HepG2 (cell line): ENCODE measurements around the gene RNASE13. TPM values are rescaled to one million over a fixed set of nuclear protein-coding genes. Genes with fewer than 3 reads are reported as not detected.
A peak's percentile ranks its signal among the peaks of the same experiment; 100 is the strongest.

Source experiments
- HCFC1 ChIP-seq: fragments of 150-350 bp; IDR thresholded peaks from 2 replicates; pipeline ENCODE4 v1.6.1; 2014; ENCODE audit warnings: low read depth, low read length
- HDAC2 ChIP-seq: sonication (generic); formaldehyde crosslinking; IDR thresholded peaks from 2 replicates; pipeline ENCODE4 v1.4.0; 2020; ENCODE audit warnings: missing genetic modification reagents
- KLF12 ChIP-seq: sonication (generic); formaldehyde crosslinking; IDR thresholded peaks from 2 replicates; pipeline ENCODE4 v1.4.0; 2020; ENCODE audit warnings: missing genetic modification reagents, borderline replicate concordance
- LCORL ChIP-seq, 2 experiments: fragments of 450-650 bp in 1 of 2; sonication (generic) in 1 of 2; formaldehyde crosslinking in 1 of 2; IDR thresholded peaks; 2 replicates each; pipeline versions ENCODE4 v1.5.0 to v1.6.1; 2017 to 2020; ENCODE audit warnings: antibody characterized with exemption in 1 of 2, missing genetic modification reagents in 1 of 2
- NFAT5 ChIP-seq: sonication (generic); formaldehyde crosslinking; IDR thresholded peaks from 2 replicates; pipeline ENCODE4 v1.4.0; 2020; ENCODE audit warnings: missing genetic modification reagents
- PAXIP1 ChIP-seq: sonication (generic); formaldehyde crosslinking; conservative IDR thresholded peaks from 2 replicates; pipeline ENCODE4 v1.4.0; 2020; ENCODE audit warnings: mild to moderate bottlenecking, missing genetic modification reagents, moderate library complexity
- SP5 ChIP-seq: IDR thresholded peaks from 2 replicates; pipeline ENCODE4 v1.6.1; 2016; ENCODE audit warnings: low read depth, borderline replicate concordance
- TEAD2 ChIP-seq: sonication (generic); formaldehyde crosslinking; IDR thresholded peaks from 2 replicates; pipeline ENCODE4 v1.9.0; 2021; ENCODE audit warnings: missing genetic modification reagents
- ZFP36L1 ChIP-seq: sonication (generic); formaldehyde crosslinking; IDR thresholded peaks from 2 replicates; pipeline ENCODE4 v1.8.0; 2022; ENCODE audit warnings: mild to moderate bottlenecking, missing genetic modification reagents, moderate library complexity
- ZNF468 ChIP-seq: sonication (generic); formaldehyde crosslinking; IDR thresholded peaks from 2 replicates; pipeline ENCODE4 v1.8.0; 2022; ENCODE audit warnings: mild to moderate bottlenecking, moderate library complexity, missing genetic modification reagents
- ZNF512 ChIP-seq: sonication (generic); formaldehyde crosslinking; IDR thresholded peaks from 2 replicates; pipeline ENCODE4 v1.4.0; 2020; ENCODE audit warnings: mild to moderate bottlenecking, missing genetic modification reagents
- ZNF672 ChIP-seq: sonication (generic); formaldehyde crosslinking; IDR thresholded peaks from 2 replicates; pipeline ENCODE4 v1.8.1; 2022; ENCODE audit warnings: missing genetic modification reagents
- ZSCAN22 ChIP-seq: sonication (generic); formaldehyde crosslinking; IDR thresholded peaks from 2 replicates; pipeline ENCODE4 v1.4.0; 2020; ENCODE audit warnings: mild to moderate bottlenecking, missing genetic modification reagents
- polyA plus RNA-seq, 8 experiments: library from polyadenylated mRNA; depleted of rRNA in 3 of 8; stranded (reverse) in 7 of 8; unstranded in 1 of 8; fragments of >200 nt; fragmentation: Illumina TruSeq in 4 of 8; extraction: Trizol in 4 of 8; gene quantifications; 2 replicates each; pipeline versions ENCODE4 v1.2.1 to v1.2.3, GENCODE V29; 2011 to 2016; ENCODE audit warnings: low read depth in 4 of 8, missing spikeins in 1 of 8, mixed read lengths in 1 of 8; ENCODE audit not compliant: insufficient read depth in 1 of 8
- total RNA-seq, 5 experiments: library from RNA; depleted of rRNA; stranded (reverse); fragments of >200 nt; fragmentation: Illumina TruSeq; extraction: Trizol; gene quantifications; 2 replicates each; pipeline ENCODE4 v1.2.3, GENCODE V29; 2016; ENCODE audit warnings: low read depth in 1 of 5
- TF ChIP-seq, protein P1 (sequence below): sonication (generic); formaldehyde crosslinking; IDR thresholded peaks from 2 replicates; pipeline ENCODE4 v1.5.0; 2020; ENCODE audit warnings: mild to moderate bottlenecking, missing genetic modification reagents
- TF ChIP-seq, protein P2 (sequence below): sonication (generic); formaldehyde crosslinking; IDR thresholded peaks from 2 replicates; pipeline ENCODE4 v1.4.0; 2020; ENCODE audit warnings: mild to moderate bottlenecking, missing genetic modification reagents

Gene RNASE13
- total and polyA plus RNA-seq, 2 of the 13 experiments (the other 11 are each of a cell fraction or from before 2014, with no cell fraction given): 1.0 TPM; not detected in 1

DNA sequence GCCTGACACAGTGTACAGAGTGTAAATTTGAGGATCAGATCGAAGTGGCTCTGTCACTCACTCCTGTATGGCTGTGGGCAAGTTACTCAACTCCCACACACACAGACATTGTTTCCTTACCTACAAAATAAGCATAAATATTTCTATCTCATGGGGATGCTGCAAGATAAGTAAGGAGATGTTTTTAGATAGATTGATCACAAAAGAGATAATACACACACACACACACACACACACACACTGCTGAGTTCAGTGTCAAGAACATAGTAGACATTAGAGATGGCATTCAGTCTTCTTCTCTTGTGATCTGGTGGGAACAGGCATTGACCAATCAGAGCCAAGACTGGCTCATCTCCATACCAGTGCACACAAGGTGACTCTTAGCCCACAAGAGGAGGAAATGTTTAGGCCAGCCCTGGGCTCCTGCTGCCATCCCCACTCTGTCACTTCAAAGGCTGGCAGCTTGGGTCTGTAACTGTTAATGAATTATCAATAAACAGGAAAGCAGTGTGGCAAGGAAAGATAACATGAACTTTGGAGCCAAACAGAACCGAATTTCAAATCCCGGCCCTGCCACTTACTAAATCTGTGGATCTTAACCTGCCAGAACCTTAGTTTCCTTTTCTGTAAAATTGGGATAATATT is 19.6 kb upstream of the RNASE13 start (continued):
- TF ChIP-seq TEAD2 (CRISPR knock-in tag) (no peak), SP5 (peak; percentile 86), ZNF672 (CRISPR knock-in tag) (no peak), PAXIP1 (CRISPR knock-in tag) (peak; percentile 100), LCORL (IDR thresholded peaks at IDR 0.05) (peak; percentile 81), LCORL (CRISPR knock-in tag; IDR thresholded peaks at IDR 0.05) (peak; percentile 96), ZNF512 (CRISPR knock-in tag) (no peak), NFAT5 (no peak), ZSCAN22 (CRISPR knock-in tag) (no peak), ZNF468 (CRISPR knock-in tag) (no peak), KLF12 (CRISPR knock-in tag) (no peak), ZFP36L1 (CRISPR knock-in tag) (no peak; the same call in 1 of the 2 replicates), HCFC1 (no peak), HDAC2 (CRISPR knock-in tag) (peak; percentile 96)
- TF ChIP-seq, protein P1, sequence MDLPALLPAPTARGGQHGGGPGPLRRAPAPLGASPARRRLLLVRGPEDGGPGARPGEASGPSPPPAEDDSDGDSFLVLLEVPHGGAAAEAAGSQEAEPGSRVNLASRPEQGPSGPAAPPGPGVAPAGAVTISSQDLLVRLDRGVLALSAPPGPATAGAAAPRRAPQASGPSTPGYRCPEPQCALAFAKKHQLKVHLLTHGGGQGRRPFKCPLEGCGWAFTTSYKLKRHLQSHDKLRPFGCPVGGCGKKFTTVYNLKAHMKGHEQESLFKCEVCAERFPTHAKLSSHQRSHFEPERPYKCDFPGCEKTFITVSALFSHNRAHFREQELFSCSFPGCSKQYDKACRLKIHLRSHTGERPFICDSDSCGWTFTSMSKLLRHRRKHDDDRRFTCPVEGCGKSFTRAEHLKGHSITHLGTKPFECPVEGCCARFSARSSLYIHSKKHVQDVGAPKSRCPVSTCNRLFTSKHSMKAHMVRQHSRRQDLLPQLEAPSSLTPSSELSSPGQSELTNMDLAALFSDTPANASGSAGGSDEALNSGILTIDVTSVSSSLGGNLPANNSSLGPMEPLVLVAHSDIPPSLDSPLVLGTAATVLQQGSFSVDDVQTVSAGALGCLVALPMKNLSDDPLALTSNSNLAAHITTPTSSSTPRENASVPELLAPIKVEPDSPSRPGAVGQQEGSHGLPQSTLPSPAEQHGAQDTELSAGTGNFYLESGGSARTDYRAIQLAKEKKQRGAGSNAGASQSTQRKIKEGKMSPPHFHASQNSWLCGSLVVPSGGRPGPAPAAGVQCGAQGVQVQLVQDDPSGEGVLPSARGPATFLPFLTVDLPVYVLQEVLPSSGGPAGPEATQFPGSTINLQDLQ (CRISPR knock-in tag): no peak
- TF ChIP-seq, protein P2, sequence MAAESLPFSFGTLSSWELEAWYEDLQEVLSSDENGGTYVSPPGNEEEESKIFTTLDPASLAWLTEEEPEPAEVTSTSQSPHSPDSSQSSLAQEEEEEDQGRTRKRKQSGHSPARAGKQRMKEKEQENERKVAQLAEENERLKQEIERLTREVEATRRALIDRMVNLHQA: no peak
